Stimulated activated CD4-positive, alpha-beta T cell treated with anti-CD3 and anti-CD28 coated beads, Interleukin-2, amount 100 ng/mL, for 4 hours (primary cell): ENCODE measurements around the gene TMEM259.
"Not testable (repeated sequence)": the region's sequence is repeated elsewhere in the genome, so short reads cannot be mapped to it uniquely, and the experiment has no call there.

Source experiments
- DNase-seq: peaks from one replicate; pipeline ENCODE4 v3.0.0-alpha.2; 2020; ENCODE audit warnings: low read depth

Gene TMEM259

DNA sequence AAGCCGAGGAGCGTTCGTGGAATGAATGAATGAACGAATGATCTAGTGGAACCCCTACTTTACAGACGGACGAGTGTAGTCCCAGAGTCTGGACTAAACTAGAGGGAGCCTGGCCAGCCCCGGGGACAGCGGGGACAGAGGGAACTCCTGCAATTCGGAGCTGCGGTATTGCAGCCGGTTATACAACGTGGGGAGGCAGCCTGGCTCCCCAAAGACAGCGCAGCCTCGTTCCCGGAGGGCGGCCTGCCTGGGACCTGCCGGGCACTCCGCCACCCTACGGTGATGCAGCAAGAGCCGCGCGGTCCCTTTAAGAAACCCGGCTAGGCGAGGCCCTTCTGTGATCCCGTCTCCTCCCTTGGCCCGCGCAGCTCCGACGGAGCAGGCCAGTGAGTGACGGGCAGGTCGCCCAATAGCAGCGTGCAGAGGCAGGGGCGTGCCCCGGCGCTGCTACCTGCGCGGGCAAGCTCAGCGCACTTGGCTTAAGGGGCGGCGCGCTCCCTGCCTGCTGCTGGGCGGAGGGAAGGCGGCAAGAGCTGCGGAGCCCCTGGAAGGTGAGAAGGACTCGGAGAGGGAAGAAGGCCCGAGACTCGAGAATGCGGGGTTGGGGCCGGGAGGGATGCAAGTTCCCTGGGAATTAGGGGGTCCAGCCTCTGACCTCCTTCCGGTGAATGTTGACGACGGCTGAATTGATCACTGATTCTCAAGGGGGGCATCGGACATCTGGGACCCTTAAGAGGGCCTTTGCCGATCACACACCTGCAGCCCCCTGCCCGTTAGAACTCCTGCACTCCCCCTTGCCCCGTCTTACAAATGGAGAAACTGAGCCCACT lies 18.9 kb upstream of the TMEM259 start, which contains the start of gene ABCA7:
Gene ABCA7, plus strand, starts transcription at position 462 of the 830 bp plus-strand sequence. CDS start 1,255 bp downstream, outside the sequence.
- peak; percentile 99 for DNase-seq

- no peak for DNase-seq
These were observed 18.2 kb upstream of the TMEM259 start for GRCh38 chr19:1038978-1039645.

DNA sequence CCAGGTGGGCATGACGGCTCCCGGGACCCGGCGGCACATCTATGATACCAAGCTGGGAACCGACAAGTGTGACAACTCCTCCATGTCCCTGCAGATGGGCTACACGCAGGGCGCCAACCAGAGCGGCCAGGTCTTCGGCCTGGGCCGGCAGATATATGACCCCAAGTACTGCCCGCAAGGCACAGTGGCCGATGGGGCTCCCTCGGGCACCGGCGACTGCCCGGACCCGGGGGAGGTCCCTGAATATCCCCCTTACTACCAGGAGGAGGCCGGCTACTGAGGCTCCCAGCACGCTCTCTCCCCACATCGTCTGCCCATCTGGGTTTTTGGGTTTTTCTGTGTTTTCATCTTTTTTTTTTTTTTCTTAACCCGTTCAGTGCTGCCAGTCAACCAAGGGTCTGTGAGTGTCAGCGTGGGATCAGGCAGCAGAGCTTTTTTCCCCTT lies 16.7 kb upstream of the TMEM259 start:
- DNase-seq, result no peak

DNA sequence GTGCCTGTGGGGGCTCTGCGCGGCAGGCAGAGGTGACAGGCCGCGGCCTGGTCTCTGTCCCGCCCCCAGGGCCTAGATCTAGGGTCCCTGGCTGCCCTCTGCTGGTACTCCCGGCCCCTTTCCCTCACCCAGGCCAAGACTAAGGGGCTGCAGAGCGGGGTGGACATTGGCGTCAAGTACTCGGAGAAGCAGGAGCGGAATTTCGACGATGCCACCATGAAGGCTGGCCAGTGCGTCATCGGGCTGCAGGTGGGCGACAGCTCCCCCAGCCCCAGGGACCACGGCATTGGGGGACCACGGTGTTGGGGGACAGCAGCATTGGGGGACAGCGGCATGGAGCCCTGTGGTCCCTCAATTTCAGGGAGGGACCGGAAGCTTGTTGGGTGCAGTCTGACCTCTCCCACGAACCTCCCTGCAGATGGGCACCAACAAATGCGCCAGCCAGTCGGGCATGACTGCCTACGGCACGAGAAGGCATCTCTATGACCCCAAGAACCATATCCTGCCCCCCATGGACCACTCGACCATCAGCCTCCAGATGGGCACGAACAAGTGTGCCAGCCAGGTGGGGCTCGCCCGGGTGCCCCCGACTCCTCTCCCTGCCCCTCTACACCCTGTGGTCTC lies 15.2 kb upstream of the TMEM259 start:
- DNase-seq, result no peak

DNA sequence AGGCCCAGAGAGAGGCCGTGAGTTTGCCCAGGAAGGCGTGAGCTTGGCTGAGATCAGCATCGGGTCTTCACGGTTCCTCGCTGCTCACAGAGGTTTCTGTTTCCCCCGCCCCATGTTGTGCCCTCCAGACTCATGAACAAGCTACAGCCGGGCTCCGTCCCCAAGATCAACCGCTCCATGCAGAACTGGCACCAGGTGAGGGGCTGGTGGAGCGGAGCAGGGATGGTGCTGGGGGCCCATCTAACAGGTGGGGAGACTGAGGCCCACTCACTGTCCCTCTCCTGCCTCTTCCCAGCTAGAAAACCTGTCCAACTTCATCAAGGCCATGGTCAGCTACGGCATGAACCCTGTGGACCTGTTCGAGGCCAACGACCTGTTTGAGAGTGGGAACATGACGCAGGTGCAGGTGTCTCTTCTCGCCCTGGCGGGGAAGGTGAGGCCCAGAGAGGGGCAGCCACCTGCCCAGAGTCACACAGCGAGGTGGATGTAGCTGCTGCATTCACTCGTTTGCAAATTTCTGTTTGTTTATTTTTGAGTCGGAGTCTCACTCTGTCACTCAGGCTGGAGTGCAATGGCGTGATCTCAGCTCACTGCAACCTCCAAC lies 11.4 kb upstream of the TMEM259 start:
- DNase-seq, result no peak

GRCh38 chr19:1028062-1028926 lies 7.4 kb upstream of the TMEM259 start:
- DNase-seq, result no peak

GRCh38 chr19:1027650-1028061 lies 6.7 kb upstream of the TMEM259 start:
- no peak for DNase-seq

DNA sequence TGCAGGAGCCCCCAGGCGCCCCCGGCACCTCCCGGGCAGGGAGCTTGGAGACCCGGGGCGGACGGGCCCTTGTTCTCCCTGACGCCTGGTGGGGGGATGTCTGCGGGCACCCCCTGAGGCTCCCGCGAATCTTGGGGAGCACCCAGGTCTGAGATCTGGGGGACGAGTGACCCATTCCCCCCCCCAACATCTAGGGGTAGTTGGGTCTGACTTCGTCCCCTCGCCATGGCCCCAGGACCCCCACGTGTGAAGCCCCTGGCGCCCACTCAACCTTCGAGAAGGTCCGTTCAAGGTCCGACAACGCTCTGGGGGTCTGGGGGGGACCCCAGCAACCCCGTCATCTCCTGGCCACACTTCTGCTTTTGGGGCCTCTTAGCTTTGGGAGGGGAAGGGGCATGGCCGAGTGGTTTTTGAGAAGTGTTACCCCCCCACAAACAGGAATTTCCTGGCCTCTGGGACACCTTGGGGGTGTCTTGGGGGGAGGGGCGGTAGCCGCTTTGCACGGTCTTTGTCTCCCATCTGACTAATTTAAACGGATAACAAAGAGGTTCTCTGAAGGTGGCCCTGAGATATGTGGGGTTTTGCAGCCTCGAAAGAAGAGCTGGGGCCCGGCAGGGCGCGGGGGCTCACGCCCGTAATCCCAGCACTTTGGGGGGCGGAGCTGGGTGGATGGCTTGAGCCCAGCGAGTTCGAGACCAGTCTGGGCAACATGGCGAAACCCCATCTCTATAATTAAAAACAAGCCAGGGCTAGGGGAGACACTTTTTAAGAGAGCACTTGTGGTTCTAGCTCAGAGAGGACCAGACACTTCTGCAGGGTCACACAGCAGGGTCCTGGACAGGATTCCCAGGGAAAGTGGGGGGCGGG lies 6.1 kb upstream of the TMEM259 start:
- DNase-seq, result no peak

DNA sequence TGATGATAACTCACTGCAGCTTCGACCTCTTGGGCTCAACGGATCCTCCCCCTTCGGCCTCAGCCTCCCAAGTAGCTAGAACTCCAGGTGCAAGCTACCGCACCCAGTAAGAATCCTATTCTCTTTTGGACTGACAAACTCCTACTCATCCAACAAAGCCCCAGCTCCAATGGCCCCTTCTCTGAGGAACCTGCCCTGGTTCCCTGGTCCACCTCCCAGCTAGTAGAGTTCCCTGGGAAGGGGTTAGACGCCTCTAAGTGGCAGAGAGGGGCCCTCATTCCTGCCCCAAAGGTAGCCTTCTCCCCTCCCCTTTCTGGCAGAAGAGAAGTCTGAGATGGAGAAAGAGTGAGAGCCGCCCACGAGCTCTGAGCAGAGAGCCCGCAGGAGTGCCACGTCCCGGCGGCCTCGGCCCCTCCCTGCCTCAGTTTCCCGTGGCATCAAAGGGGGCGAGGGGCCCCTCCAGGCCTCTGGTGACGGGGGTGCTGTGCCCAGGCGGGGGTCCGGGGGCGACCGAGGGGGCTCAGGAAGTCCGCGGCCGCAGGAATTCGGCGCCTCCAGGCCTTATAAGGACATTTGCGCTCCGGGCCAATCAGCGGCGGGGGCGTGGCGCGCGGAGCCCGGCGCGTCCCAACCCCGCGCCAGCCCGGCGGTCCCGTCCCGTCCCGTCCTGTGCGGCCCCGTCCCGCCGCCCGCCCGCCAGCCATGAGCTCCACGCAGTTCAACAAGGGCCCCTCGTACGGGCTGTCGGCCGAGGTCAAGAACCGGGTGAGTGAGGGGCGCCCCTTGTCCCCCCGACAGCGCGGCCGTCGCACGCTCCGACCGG lies 5.2 kb upstream of the TMEM259 start, which contains the start of gene CNN2:
Gene CNN2, plus strand, starts transcription at position 649 of the 823 bp plus-strand sequence. Its CDS starts 54 bp downstream, at position 703.
- DNase-seq, result peak; percentile 42

GRCh38 chr19:1025080-1025479 lies 4.2 kb upstream of the TMEM259 start:
- DNase-seq, result not testable (repeated sequence)

DNA sequence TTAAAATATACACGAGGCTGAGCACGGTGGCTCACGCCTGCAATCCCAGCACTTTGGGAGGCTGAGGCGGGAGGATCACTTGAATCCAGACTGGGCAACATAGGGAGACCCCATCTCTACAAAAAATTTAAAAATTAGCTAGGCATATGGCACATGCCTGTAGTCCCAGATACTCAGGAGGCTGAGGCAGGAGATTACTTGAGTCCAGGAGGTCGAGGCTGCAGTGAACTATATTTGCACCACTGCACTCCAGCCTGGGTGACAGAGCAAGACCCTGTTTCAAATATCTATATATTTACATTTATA lies 2.9 kb upstream of the TMEM259 start:
- not testable (repeated sequence) for DNase-seq

DNA sequence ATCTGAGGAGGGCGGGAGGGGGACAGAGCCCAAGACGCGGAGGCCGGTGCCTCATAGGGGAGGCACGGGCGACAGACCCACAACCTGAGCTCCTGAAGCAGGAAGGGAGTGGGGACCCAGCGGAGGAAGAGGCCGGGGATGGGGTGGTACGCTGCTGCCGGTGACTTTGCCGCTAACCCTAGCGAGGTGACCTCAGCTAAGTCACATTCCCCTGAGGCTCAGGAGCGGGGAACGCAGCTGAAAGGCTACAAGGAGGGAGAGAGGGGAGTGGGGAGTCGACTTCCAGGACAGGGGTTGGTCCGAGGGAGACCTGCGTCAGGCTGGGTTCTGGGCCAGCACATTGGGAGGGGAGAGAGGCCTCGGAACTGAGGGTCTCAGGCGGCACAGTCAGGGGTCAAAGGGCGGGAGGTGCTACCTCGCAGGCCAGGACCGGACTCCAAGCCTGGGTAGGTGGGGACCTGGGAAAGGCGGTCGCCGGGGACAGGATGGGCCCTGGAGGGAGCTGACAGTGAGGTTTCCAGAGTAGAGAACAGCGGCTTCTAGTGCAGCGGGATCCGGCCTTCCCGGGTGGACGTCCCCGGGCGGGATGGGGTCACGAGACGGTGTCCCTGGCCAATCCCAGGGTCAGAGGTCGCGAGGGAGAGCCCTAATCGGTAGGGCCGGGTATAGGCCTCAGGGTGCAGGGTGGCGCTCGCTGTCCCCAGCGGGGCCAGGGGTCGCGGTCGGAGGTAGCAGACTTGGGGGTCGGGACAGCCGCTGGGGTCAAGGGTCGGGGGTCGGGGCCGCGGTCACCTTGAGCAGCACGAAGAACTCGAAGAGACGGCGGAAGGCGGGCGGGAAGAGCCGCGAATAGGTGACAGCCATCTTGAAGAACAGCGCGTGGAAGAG lies 699 bp downstream of the TMEM259 start:
- no peak for DNase-seq

DNA sequence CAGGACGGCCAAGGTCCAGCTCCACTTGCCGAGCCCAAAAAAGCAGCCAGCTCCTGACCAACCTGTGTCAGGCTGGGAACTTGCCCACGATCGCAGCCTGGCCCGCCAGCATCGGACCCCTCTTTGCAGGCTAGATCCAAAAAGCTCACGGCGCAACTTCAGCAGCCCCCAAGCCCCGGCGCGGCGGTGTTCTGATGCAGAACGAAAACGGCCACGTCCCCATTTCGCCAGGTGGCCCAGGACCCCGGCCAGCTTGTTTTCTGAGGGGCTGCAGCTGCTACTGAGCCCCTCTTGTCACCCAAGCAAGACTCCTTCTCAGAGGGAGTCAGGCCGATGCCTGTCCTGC lies 1.3 kb downstream of the TMEM259 start:
- DNase-seq, result no peak

DNA sequence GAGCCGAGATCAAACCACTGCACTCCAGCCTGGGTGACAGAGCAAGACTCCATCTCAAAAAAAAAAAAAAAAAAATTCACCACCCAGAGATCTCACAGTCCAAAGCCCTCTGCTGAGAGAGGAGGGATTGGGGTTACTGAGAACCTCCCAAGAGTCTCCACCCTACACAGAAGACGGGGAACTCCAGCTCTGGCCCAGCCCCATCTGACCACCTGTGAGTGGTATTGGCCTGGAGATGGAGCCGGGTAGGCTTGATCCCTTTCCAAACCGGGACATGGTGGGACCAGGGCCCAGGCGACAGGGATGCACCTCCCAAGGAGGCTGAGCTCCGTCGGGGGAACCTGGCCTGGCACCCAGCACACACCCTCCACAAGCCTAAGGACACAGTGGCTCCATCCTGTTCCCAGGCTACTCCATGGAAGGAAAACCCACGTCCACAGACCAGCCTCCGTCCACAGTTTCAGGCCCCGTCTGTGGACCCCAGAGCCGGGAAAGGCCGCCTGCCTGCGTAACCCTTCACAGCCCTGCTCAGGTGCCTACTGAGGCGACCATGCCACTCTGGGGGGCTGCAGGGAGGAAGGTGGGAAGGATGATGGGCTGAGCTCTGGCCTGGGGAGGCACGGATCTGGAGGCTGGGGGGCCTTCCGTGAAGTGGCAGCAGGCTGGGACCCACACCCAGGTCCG lies 1.8 kb downstream of the TMEM259 start:
- DNase-seq, result no peak

DNA sequence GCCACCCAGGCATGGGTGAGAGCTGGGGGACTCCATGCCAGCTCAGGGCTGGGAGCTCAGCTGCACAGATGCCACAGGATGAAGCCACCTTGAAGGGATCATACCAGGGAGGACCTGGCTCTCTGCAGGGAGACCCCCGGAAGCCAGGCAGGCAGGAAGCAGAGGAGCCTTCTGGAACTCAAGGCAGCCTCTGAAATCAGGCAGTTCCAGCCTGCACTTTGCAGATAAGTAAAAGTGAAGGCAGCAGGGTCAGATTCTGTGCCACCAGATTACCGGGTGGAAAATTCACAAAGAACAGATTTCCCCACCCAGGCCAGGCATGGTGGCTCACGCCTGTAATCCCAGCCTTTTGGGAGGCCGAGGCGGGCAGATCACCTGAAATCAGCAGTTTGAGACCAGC lies 2.5 kb downstream of the TMEM259 start:
- no peak for DNase-seq

- no peak for DNase-seq
These were observed 3.0 kb downstream of the TMEM259 start for GRCh38 chr19:1017906-1018305.

DNA sequence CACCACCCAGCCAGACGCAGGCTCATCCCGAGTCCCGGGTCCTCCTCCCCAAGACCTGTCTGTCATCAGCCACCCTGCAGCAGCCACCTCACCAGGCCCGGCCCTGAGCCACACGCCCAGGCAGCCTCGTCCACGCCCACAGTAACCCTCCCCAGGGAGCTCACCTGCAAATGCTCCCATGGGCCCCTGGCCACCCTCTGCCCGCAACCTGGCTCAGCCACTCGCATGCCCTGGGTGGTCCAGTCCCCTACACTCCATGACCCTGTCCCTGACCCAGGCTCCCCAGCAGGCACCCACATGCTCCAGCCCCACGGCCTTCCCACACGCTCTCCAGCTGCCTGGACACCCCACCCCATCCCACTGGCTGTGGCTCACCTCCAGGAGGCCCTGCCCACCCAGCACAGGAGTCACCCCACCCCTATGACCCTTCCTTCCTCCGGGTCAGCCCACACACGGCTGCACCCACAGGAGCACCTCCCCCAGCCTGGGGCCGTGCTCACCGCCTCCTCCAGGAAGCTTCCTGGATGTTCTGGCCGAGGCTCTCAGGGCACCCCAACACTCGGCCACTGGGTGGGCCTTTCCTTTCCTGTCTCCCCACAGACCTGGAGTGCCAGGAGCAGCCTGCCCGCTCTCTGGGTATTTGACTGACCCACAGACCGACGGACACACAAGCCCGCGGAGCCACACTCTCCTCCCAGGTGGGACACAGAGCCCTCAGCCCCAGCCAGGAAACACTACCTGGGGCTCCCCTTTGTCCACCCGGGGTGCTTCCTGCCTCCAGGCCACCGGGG lies 3.6 kb downstream of the TMEM259 start:
- no peak for DNase-seq
